Suprapubic skin (tissue), 3 donors: Measurements from ENCODE around the gene SH3BP4.

ENCODE experiments used
- POLR2A ChIP-seq, 2 donors: fragments of 450-650 bp; IDR thresholded peaks; one replicate each; pipeline ENCODE4 v1.6.1; 2017; ENCODE audit warnings: antibody characterized with exemption in 2 of 2, mild to moderate bottlenecking in 2 of 2, moderate library complexity in 2 of 2
- TF ChIP-seq, protein P1 (sequence below), 2 donors: fragments of 200-600 bp in 1 of 2; fragments of 450-650 bp in 1 of 2; sonication (generic) in 1 of 2; IDR thresholded peaks; one replicate each; pipeline ENCODE4 v1.5.1; 2016 to 2019; ENCODE audit warnings: antibody characterized with exemption in 2 of 2, mild to moderate bottlenecking in 1 of 2, moderate library complexity in 1 of 2

GRCh38 chr2:234904785-234905184 is 47.0 kb upstream of the SH3BP4 start:
- TF ChIP-seq, protein P1, sequence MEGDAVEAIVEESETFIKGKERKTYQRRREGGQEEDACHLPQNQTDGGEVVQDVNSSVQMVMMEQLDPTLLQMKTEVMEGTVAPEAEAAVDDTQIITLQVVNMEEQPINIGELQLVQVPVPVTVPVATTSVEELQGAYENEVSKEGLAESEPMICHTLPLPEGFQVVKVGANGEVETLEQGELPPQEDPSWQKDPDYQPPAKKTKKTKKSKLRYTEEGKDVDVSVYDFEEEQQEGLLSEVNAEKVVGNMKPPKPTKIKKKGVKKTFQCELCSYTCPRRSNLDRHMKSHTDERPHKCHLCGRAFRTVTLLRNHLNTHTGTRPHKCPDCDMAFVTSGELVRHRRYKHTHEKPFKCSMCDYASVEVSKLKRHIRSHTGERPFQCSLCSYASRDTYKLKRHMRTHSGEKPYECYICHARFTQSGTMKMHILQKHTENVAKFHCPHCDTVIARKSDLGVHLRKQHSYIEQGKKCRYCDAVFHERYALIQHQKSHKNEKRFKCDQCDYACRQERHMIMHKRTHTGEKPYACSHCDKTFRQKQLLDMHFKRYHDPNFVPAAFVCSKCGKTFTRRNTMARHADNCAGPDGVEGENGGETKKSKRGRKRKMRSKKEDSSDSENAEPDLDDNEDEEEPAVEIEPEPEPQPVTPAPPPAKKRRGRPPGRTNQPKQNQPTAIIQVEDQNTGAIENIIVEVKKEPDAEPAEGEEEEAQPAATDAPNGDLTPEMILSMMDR (IDR thresholded peaks at IDR 0.05) = no peak
- TF ChIP-seq POLR2A (IDR thresholded peaks at IDR 0.05) = no peak
